DMS153 treated with DMSO at 0.1 percent for 48 hours (cell line): Measurements from ENCODE around the gene KRTAP10-2.
"Not testable (repeated sequence)": the region's sequence is repeated elsewhere in the genome, so short reads cannot be mapped to it uniquely, and the experiment has no call there.

ENCODE experiments used
- DNase-seq: peaks from one replicate; lab custom pipeline; 2025; ENCODE audit not compliant: unreplicated experiment; lab: John Stamatoyannopoulos, UW

The KRTAP10-2 gene

GRCh38 chr21:44583089-44583799 is 31.9 kb upstream of the KRTAP10-2 start:
- DNase-seq, result no peak

- no peak for DNase-seq
Observed at GRCh38 chr21:44582055-44582454, 30.8 kb upstream of the KRTAP10-2 start.

- DNase-seq, result no peak
Observed at GRCh38 chr21:44581158-44581557, 29.9 kb upstream of the KRTAP10-2 start.

GRCh38 chr21:44580231-44580821 is 29.0 kb upstream of the KRTAP10-2 start, which contains the start of gene KRTAP10-5:
Gene KRTAP10-5, minus strand, starts transcription at chr21:44580604. Its CDS starts 26 bp downstream, at chr21:44580578.
- DNase-seq, result not testable (repeated sequence)

GRCh38 chr21:44579833-44580144 is 28.5 kb upstream of the KRTAP10-2 start:
- DNase-seq, result no peak

- no peak for DNase-seq
Observed at GRCh38 chr21:44579056-44579832, 27.9 kb upstream of the KRTAP10-2 start.

GRCh38 chr21:44578371-44579055 is 27.2 kb upstream of the KRTAP10-2 start:
- no peak for DNase-seq

- no peak for DNase-seq
Observed at GRCh38 chr21:44576025-44576420, 24.7 kb upstream of the KRTAP10-2 start.

- DNase-seq, result no peak
Observed at GRCh38 chr21:44575307-44576024, 24.2 kb upstream of the KRTAP10-2 start.

- no peak for DNase-seq
Observed at GRCh38 chr21:44574457-44575306, 23.4 kb upstream of the KRTAP10-2 start.

- DNase-seq, result not testable (repeated sequence)
Observed at GRCh38 chr21:44573630-44574456, 22.5 kb upstream of the KRTAP10-2 start, which contains the start of gene KRTAP10-4. Gene KRTAP10-4, plus strand, starts transcription at chr21:44573729. Its CDS starts 30 bp downstream, at chr21:44573759.

- no peak for DNase-seq
Observed at GRCh38 chr21:44572959-44573583, 21.8 kb upstream of the KRTAP10-2 start.

- DNase-seq, result no peak
Observed at GRCh38 chr21:44571844-44572782, 20.8 kb upstream of the KRTAP10-2 start.

GRCh38 chr21:44571296-44571695 is 20.0 kb upstream of the KRTAP10-2 start:
- no peak for DNase-seq

GRCh38 chr21:44569861-44570517 is 18.7 kb upstream of the KRTAP10-2 start:
- DNase-seq, result no peak

GRCh38 chr21:44568667-44569556 is 17.6 kb upstream of the KRTAP10-2 start:
- no peak for DNase-seq
